Adrenal gland (tissue), 5 donors: ENCODE data around the gene FLACC1.

Experiments
- POLR2A ChIP-seq, 2 donors: fragments of 450-650 bp; IDR thresholded peaks; one replicate each; pipeline ENCODE4 v1.6.1; 2017; ENCODE audit warnings: antibody characterized with exemption in 2 of 2, mild to moderate bottlenecking in 2 of 2, moderate library complexity in 1 of 2
- TF ChIP-seq, protein P1 (sequence below), 6 experiments: fragments of 450-650 bp in 4 of 6; fragments of 200-600 bp in 2 of 6; sonication (generic) in 1 of 6; IDR thresholded peaks; 1 replicate in 5 of 6; 2 replicates in 1 of 6; pipeline versions ENCODE4 v1.5.1 to v1.8.0; 2016 to 2021; ENCODE audit warnings: antibody characterized with exemption in 6 of 6, mild to moderate bottlenecking in 2 of 6, moderate library complexity in 1 of 6
- donor health status: DM: no; HTN: no; CAD: no.

DNA sequence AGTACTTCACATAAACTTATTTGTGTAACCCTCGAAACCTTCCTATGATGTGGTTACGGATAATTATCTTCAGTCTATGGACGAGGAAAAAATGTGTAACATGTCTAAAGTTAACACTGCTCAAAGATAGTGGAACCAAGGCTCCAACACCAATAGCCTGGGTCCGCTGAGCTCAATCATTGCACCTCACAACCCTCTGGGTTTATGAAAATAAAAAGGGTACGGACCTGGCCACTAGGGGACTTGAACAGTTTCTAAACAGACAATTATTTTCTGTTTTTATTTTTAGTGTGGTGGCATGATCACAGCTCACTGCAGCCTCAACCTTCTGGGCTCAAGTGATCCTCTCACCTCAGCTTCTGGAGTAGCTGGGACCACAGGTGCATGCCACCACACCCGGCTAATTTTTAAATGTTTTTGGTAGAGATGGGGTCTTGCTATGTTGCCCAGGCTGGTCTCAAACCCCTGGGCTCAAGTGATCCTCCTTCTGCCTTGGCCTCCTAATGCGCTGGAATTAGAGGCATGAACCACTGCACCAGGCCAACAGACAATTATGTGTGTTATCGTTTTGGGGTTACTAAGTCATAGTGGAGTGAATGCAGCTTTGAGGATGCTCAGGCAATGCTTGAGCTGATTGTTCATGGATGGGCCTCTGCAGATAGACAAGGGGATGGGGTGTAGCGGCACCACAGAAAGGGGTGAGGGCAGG, 86.7 kb downstream of the FLACC1 start:
- TF ChIP-seq POLR2A (IDR thresholded peaks at IDR 0.05) = no peak
- TF ChIP-seq, protein P1, sequence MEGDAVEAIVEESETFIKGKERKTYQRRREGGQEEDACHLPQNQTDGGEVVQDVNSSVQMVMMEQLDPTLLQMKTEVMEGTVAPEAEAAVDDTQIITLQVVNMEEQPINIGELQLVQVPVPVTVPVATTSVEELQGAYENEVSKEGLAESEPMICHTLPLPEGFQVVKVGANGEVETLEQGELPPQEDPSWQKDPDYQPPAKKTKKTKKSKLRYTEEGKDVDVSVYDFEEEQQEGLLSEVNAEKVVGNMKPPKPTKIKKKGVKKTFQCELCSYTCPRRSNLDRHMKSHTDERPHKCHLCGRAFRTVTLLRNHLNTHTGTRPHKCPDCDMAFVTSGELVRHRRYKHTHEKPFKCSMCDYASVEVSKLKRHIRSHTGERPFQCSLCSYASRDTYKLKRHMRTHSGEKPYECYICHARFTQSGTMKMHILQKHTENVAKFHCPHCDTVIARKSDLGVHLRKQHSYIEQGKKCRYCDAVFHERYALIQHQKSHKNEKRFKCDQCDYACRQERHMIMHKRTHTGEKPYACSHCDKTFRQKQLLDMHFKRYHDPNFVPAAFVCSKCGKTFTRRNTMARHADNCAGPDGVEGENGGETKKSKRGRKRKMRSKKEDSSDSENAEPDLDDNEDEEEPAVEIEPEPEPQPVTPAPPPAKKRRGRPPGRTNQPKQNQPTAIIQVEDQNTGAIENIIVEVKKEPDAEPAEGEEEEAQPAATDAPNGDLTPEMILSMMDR (IDR thresholded peaks at IDR 0.05) = no peak
